ENCODE data around the gene MAP3K2.

- TF ChIP-seq CTCF (IDR thresholded peaks at IDR 0.05) (no peak), POLR2A (IDR thresholded peaks at IDR 0.05) (no peak)
These were observed 55.4 kb downstream of the MAP3K2 start for GRCh38 chr2:127332335-127332734.
